ENCODE results near the gene ELK4. TPM values are rescaled to one million over a fixed set of nuclear protein-coding genes. Genes with fewer than 3 reads are reported as not detected.

ELK4 gene
- total and polyA plus RNA-seq, 8 donors, result 23.6 to 69.9 (median 26.9) TPM

DNA sequence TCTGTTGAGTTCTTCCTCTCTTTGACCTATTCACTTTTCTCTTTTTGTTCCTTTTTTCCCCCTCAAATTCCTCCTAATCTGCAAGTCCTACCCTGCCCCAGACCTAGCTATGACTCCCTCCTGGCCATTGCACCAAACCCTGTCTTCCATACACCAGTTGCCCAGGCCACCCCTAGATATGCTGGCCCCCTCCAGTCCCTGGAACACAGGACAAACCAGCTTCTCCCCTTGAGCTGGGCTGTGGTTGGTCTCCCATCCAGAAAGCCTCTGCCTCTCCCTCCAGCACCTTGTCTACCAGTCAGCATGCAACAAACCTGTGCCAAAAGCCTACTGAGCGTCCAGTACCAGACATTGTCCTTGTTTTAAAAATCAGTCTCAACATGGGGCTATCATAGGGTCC, 59.4 kb downstream of the ELK4 start:
- no peaks in the 10 kb centered on the region for H3K36me3 ChIP-seq
- no peaks in the 10 kb centered on the region for H3K9me3 ChIP-seq
- no peak overlapping the region for H3K4me3 ChIP-seq
- intact Hi-C loops (cut with DNase I), result no loop called here
- no peak overlapping the region for H3K27ac ChIP-seq
- H3K4me1 ChIP-seq, result peaks cover 0 to 3% of the 10 kb centered on the region in 2 donors
- ATAC-seq (no peak), DNase-seq (no peak)
- TF ChIP-seq, protein P1, sequence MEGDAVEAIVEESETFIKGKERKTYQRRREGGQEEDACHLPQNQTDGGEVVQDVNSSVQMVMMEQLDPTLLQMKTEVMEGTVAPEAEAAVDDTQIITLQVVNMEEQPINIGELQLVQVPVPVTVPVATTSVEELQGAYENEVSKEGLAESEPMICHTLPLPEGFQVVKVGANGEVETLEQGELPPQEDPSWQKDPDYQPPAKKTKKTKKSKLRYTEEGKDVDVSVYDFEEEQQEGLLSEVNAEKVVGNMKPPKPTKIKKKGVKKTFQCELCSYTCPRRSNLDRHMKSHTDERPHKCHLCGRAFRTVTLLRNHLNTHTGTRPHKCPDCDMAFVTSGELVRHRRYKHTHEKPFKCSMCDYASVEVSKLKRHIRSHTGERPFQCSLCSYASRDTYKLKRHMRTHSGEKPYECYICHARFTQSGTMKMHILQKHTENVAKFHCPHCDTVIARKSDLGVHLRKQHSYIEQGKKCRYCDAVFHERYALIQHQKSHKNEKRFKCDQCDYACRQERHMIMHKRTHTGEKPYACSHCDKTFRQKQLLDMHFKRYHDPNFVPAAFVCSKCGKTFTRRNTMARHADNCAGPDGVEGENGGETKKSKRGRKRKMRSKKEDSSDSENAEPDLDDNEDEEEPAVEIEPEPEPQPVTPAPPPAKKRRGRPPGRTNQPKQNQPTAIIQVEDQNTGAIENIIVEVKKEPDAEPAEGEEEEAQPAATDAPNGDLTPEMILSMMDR (IDR thresholded peaks at IDR 0.05), result no peak
- H3K27me3 ChIP-seq, result peaks cover 25 to 46% of the 10 kb centered on the region in 2 donors

GRCh38 chr1:205571747-205572146, 60.1 kb downstream of the ELK4 start:
- Histone ChIP-seq H3K36me3 (no peaks in the 10 kb centered on the region), H3K4me3 (no peak overlapping the region), H3K9me3 (no peaks in the 10 kb centered on the region), H3K4me1 (peaks cover 0 to 3% of the 10 kb centered on the region in 2 donors), H3K27me3 (peaks cover 29 to 53% of the 10 kb centered on the region in 2 donors), H3K27ac (no peak overlapping the region)
- ATAC-seq (no peak), DNase-seq (no peak)
- intact Hi-C loops (cut with DNase I), result no loop called here
- TF ChIP-seq, protein P1 (IDR thresholded peaks at IDR 0.05), result no peak

- no peak overlapping the region for H3K4me3 ChIP-seq
- peaks cover 29 to 61% of the 10 kb centered on the region in 2 donors for H3K27me3 ChIP-seq
- intact Hi-C loops (cut with DNase I), result no loop called here
- ATAC-seq (no peak), DNase-seq (no peak)
- no peak overlapping the region for H3K27ac ChIP-seq
- no peaks in the 10 kb centered on the region for H3K36me3 ChIP-seq
- no peaks in the 10 kb centered on the region for H3K9me3 ChIP-seq
- peaks cover 0 to 3% of the 10 kb centered on the region in 2 donors for H3K4me1 ChIP-seq
- TF ChIP-seq, protein P1 (IDR thresholded peaks at IDR 0.05), result no peak
These were observed 60.8 kb downstream of the ELK4 start for GRCh38 chr1:205570796-205571537.

DNA sequence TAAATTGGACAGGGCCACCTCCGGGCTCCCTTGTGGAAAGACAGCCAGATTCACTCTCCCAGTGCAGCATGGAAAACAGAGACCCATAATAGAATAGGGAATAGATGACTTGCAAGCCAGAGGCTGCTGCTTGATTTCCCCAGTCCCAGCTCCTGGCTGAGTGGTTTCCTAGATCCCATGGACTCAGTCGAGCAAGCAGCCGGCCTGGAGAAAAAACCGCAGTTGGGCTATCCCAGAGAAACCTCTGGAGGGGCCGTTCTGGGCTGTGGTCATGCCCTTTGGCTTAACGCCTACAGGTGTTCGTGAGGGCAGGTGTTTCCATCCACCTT, 61.7 kb downstream of the ELK4 start:
- no peak overlapping the region for H3K27ac ChIP-seq
- intact Hi-C loops (cut with DNase I), result no loop called here
- no peaks in the 10 kb centered on the region for H3K36me3 ChIP-seq
- H3K4me1 ChIP-seq, result peaks cover 0 to 3% of the 10 kb centered on the region in 2 donors
- H3K4me3 ChIP-seq, result peak overlapping the region in 1 of 2 donors; percentile 34
- peaks cover 29 to 69% of the 10 kb centered on the region in 2 donors for H3K27me3 ChIP-seq
- TF ChIP-seq, protein P1 (IDR thresholded peaks at IDR 0.05), result no peak
- DNase-seq (no peak), ATAC-seq (no peak)
- no peaks in the 10 kb centered on the region for H3K9me3 ChIP-seq

- Histone ChIP-seq H3K27ac (peak overlapping the region in 1 of 2 donors; percentile 64), H3K27me3 (peaks cover 29 to 75% of the 10 kb centered on the region in 2 donors), H3K36me3 (no peaks in the 10 kb centered on the region), H3K4me1 (peaks cover 0 to 3% of the 10 kb centered on the region in 2 donors), H3K4me3 (peak overlapping the region in 1 of 2 donors; percentile 34), H3K9me3 (no peaks in the 10 kb centered on the region)
- TF ChIP-seq, protein P1 (IDR thresholded peaks at IDR 0.05), result no peak
- intact Hi-C loops (cut with DNase I), result no loop called here
- DNase-seq (no peak), ATAC-seq (no peak)
These were observed 62.2 kb downstream of the ELK4 start for GRCh38 chr1:205569411-205570172.

All from left lung (tissue), 10 donors.